GM12873 (cell line): Measurements from ENCODE around the gene BRD1.

Experiments used
- TF ChIP-seq, protein P1 (sequence below): IDR thresholded peaks from 2 replicates; pipeline ENCODE4 v1.5.1; 2012; ENCODE audit warnings: low read depth, mild to moderate bottlenecking, moderate library complexity, low read length, control low read depth; ENCODE audit not compliant: insufficient read depth; ENCODE audit errors: missing control alignments

The BRD1 gene

DNA sequence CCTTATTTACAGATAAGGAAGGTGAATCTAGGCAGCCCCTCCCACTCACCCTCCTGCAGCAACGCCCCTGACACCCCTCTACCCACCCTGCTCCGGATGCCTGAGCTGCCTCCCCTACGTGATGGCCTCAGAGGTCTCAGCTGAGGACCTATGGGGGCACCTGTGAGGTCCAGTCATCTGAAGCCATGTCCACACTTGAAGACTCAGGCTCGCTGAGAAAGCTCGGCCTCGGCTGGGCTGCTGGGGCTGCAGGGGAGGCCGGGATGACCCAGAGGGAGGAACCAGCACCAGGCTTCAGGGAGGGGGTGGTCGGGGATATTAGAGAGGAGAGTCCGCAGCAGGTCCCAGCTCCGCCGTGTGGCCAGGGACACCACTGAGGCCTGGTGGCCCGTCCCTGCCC is 92.8 kb downstream of the BRD1 start:
- TF ChIP-seq, protein P1, sequence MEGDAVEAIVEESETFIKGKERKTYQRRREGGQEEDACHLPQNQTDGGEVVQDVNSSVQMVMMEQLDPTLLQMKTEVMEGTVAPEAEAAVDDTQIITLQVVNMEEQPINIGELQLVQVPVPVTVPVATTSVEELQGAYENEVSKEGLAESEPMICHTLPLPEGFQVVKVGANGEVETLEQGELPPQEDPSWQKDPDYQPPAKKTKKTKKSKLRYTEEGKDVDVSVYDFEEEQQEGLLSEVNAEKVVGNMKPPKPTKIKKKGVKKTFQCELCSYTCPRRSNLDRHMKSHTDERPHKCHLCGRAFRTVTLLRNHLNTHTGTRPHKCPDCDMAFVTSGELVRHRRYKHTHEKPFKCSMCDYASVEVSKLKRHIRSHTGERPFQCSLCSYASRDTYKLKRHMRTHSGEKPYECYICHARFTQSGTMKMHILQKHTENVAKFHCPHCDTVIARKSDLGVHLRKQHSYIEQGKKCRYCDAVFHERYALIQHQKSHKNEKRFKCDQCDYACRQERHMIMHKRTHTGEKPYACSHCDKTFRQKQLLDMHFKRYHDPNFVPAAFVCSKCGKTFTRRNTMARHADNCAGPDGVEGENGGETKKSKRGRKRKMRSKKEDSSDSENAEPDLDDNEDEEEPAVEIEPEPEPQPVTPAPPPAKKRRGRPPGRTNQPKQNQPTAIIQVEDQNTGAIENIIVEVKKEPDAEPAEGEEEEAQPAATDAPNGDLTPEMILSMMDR = no peak

DNA sequence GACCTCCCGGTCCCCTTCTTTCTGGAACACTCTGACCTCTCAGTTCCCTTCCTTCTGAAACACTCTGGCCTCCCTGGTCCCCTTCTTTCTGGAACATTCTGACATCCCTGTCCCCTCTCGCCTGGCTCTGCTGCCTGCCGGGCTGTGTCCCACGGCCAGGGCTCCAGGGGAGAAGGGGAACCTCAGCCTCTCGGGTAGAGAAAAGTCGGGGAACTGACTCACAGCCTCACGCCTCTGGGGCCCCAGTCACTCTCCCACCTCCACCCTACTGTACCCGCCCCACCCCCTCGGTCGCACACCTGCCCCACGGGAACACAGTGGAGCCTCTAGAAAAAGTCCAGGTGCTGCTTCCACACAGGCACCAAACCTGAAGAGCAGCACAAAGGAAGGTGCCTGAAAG is 93.3 kb downstream of the BRD1 start:
- TF ChIP-seq, protein P1 = no peak

DNA sequence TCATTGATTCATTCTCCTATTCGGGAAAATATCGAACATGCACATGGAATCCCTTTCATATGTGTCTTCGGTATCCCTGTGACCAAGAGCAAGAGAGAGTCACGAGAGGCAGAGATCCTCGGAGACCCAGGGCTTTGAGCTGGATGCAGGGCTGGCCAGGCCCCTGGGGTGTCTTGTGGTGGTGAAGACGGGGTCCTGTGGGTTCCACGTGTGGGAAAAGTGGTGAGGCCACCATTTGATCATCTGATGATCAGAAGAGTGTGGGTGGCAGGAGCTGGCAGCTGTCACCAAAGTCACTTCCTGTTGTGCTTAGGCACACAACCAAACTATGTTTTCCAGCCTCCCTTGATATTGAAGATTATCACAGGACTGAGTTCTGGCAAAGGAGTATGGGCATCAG is 94.0 kb downstream of the BRD1 start:
- TF ChIP-seq, protein P1 = no peak

DNA sequence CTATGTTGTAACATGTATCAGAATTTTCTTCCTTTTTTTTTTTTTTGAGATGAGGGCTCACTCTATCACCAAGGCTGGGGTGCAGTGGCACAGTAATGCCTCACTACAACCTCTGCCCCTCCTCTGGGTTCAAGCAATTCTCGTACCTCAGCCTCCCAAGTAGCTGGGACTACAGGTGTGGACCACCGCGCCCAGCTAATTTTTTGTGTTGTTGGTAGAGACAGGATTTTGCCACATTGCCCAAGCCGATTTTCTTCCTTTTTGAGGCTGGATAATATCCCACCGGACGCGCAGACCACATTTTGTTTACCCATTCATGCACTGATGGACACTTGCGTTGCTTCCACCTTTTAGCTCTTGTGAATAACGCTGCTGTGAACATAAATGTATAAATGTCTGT is 97.0 kb downstream of the BRD1 start:
- TF ChIP-seq, protein P1 = no peak

DNA sequence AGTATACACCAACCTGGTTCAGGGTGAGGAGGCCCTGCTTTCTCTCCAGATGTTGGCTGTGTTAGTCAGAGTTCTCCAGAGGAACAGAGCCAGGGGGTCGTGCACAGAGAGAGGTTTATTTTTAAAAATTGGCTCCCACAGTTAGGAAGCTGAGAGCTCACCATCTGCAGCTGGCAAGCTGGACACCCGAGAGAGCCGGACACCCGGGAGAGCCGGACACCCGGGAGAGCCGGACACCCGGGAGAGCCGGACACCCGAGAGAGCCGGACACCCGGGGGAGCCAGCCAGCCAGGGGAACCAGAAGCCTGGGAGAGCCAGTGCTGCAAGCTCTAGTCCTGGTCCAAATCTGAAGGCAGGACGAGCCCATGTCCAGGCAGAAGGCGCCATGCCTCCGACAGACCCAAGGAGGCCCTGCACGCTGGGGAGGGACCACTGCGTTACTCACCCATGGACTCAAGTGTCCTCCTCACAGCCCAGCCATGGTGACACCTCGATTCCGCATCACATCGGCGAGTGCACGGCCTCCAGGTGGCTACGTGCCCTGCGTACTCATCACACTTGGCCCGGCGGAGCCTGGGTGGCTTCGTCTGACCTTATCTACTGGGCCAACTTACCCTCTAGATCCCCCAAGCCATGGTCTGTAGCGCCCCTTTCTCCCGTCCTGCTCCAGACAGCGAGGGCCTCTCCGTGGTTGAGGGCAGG is 99.0 kb downstream of the BRD1 start:
- TF ChIP-seq, protein P1 = no peak

DNA sequence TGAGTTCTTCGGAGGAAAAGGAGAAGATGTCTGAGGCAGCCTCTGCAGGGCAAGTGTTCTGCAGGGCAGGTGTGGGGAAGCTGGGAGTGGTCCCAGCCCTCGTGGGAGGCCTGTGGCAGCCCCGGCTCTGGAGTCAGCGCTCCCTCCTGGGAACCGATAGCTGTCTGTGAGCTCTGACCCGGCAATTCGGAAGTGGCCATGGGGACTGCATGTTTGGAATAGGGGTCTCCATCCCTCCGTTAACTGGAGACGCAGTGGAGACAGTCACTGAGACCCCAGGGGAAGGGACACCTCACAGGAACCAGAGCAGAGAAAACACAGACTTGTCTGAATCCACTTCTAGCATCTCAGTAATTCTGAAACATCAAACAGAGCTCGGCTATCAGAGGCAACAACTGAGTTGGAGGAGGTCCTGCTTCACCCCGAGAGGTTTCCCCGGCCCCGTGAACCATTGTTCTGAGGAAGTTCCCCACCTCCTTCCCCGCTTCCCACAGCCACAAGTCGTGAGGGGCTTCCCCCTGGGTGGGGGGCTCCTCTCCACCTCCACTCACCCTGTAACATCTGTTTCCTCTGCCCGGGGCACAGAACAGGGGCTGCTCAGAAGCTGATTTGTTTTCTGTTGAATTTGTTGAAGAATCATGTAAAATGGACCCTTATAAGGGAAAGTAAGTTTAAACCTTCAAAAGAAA is 99.6 kb downstream of the BRD1 start:
- TF ChIP-seq, protein P1 = no peak

DNA sequence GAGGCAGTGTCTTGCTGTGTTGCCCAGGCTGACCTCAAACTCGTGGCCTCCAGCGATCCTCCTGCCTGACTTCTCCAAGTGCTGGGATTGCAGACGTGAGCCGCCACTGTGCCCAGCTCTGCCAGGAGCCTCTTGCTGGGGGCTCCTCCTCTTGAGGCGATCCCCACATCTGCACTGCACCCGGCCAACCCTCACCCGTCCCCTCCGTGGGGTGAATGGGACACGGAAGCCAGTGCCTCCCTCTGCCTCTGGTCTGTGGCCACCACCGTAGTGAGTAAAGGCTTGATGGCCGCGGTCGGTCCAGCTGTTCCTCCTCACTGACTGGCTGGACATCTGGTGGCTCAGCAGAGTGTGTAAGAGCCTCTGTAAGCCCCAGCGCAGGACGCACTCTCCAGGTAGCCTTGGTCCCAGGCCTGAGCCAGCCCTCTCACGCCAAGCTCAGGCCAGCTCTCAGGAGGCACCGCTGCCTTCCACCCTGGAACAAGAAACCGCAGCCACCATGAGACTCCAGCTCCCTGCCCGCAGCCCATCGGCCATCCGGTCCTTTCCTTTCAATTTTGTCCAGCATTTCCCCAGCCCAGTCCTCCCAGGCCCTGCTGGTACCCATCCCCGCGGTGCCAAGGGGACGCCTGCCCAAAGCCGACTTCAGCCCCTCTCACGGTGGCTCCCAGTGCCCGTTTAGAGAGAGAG is 100.3 kb downstream of the BRD1 start:
- TF ChIP-seq, protein P1 = no peak
